ENCODE results near the gene EXOC3. TPM values are rescaled to one million over a fixed set of nuclear protein-coding genes. Genes with fewer than 3 reads are reported as not detected.
A peak's percentile ranks its signal among the peaks of the same experiment; 100 is the strongest.

The EXOC3 gene
- total RNA-seq, 1 donor from 2014 or later: 19.2 TPM

DNA sequence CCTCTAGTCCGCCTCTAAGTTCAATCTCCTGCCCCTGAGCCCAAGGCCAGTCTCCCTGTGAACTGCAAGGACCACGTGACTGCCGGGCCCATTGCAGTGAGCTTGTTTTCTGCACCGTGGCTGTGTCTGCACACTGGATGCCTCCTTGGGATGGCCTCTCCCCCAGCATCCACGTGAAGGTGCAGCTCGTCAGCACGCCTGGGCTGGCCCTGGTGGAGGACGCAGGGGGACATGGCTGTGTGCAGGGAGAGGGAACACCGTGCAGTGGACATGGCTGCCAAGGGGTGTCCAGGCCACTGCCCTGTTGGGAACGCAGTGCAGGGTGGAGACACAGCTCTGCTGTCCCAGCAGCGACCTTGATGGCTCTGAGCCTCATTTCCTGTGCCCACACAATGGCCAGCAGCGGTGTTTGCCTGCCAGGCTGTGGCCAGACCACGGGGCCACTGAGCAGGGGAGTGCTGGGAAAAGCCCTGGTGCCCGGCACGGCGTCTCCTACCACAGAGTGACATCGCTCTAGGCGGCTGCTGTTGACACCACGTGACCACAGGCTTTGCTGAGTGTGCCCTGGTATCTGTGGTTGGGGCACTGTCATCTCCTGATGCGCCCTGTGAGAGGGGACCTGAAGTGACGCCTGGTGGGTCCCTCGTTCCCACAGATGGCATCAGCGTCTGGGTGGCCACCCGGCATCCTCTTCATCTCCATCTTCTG lies 26.9 kb upstream of the EXOC3 start:
- Histone ChIP-seq H2AFZ (replicated peaks) (peak overlapping the region; percentile 9), H3K27ac (no peak overlapping the region), H3K4me3 (no peak overlapping the region), H3F3A (ENCODE audit: low read depth) (no peaks in the 10 kb centered on the region), H3K4me1 (peaks cover 4% of the 10 kb centered on the region), H3K4me2 (peak overlapping the region; percentile 14), H3K36me3 (no peaks in the 10 kb centered on the region), H3K9me3 (ENCODE audit: low read depth) (no peaks in the 10 kb centered on the region), H3K27me3 (no peaks in the 10 kb centered on the region), H3K79me2 (ENCODE audit: low read depth) (no peaks in the 10 kb centered on the region), H3K9ac (no peak overlapping the region), H4K20me1 (ENCODE audit: low read depth) (no peaks in the 10 kb centered on the region)
- Mint-ChIP-seq H3K9me3 (no peaks in the 10 kb centered on the region), H3K27ac (peak overlapping the region; percentile 93), H3K4me3 (no peak overlapping the region), H3K4me1 (peaks cover 49% of the 10 kb centered on the region), H3K36me3 (no peaks in the 10 kb centered on the region), H3K27me3 (ENCODE audit: insufficient read depth, low read depth) (peaks cover 19% of the 10 kb centered on the region)
- TF ChIP-seq, protein P1, sequence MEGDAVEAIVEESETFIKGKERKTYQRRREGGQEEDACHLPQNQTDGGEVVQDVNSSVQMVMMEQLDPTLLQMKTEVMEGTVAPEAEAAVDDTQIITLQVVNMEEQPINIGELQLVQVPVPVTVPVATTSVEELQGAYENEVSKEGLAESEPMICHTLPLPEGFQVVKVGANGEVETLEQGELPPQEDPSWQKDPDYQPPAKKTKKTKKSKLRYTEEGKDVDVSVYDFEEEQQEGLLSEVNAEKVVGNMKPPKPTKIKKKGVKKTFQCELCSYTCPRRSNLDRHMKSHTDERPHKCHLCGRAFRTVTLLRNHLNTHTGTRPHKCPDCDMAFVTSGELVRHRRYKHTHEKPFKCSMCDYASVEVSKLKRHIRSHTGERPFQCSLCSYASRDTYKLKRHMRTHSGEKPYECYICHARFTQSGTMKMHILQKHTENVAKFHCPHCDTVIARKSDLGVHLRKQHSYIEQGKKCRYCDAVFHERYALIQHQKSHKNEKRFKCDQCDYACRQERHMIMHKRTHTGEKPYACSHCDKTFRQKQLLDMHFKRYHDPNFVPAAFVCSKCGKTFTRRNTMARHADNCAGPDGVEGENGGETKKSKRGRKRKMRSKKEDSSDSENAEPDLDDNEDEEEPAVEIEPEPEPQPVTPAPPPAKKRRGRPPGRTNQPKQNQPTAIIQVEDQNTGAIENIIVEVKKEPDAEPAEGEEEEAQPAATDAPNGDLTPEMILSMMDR (IDR thresholded peaks at IDR 0.05): no peak
- peak; percentile 20 for DNase-seq (ENCODE audit: low spot score)

DNA sequence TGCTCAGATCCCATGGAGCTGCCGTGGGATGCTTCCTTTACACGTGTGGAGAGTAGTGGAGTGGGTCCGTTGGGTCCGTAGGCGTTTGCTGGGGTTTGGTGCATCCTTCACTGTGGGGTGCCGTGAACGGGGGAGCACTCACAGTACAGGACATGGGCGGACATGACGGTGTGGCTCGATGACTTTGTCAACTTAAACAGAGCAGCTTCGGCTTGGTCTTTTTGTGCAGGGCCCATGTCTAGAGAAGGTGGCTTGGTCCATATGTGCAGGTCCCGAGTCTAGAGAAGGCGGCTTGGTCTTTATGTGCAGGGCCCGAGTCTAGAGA lies 26.4 kb upstream of the EXOC3 start:
- Histone ChIP-seq H2AFZ (replicated peaks) (no peak overlapping the region), H3K27ac (no peak overlapping the region)
- H3K27me3 Mint-ChIP-seq (ENCODE audit: insufficient read depth, low read depth): peaks cover 19% of the 10 kb centered on the region

DNA sequence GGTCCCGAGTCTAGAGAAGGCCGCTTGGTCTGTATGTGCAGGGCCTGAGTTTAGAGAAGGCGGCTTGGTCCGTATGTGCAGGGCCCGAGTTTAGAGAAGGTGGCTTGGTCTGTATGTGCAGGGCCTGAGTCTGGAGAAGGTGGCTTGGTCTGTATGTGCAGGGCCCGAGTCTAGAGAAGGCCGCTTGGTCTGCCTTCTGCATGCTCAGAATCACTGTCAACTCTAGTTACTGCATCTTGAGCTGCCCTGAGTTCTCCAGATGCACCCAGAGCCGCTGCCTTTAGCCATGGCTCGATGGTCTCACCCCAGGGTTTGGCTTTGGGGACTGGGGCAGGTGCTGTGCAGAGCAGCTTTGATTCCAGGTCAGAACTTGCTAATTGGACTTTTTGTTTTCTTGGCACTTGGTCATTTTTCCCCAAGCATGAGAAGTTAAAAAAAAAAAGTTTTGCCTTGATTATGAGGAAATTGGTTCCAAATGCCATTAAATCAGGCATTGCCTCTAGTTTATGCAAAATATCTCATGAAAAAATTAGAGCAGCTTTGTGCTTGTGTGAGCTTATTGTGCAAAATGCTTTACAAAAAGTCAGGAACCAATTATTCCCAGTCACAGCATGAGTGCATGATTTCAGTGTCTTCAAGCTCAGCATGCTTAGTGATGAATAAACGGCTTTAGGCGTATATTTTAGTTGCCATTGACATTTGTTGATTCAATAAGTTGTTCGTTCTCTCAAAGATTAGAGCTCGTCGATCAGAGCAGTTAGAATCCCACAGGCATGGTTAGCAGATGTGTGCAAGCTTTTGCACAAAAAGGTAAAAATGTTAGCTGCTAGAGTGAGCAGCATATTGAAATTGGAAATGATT lies 25.4 kb upstream of the EXOC3 start:
- peaks cover 49% of the 10 kb centered on the region for H3K4me1 Mint-ChIP-seq

More for the DNA sequence above, 26.4 kb upstream of the EXOC3 start:
- Histone ChIP-seq H3K4me1 (peaks cover 4% of the 10 kb centered on the region), H3K27me3 (no peaks in the 10 kb centered on the region), H3K9ac (no peak overlapping the region), H3F3A (ENCODE audit: low read depth) (no peaks in the 10 kb centered on the region), H3K9me3 (ENCODE audit: low read depth) (no peaks in the 10 kb centered on the region), H3K4me2 (no peak overlapping the region), H4K20me1 (ENCODE audit: low read depth) (no peaks in the 10 kb centered on the region), H3K36me3 (no peaks in the 10 kb centered on the region), H3K79me2 (ENCODE audit: low read depth) (no peaks in the 10 kb centered on the region), H3K4me3 (no peak overlapping the region)
- H3K4me3 Mint-ChIP-seq: no peak overlapping the region
- no peak for DNase-seq (ENCODE audit: low spot score)
- H3K9me3 Mint-ChIP-seq: no peaks in the 10 kb centered on the region
- TF ChIP-seq, protein P1 (IDR thresholded peaks at IDR 0.05): no peak
- TF ChIP-seq EZH2 (IDR thresholded peaks at IDR 0.05): no peak
- TF ChIP-seq EZH2phosphoT487 (IDR thresholded peaks at IDR 0.05): no peak
- H3K27ac Mint-ChIP-seq: peak overlapping the region; percentile 69
- peaks cover 49% of the 10 kb centered on the region for H3K4me1 Mint-ChIP-seq
- H3K36me3 Mint-ChIP-seq: no peaks in the 10 kb centered on the region

More for the DNA sequence above, 25.4 kb upstream of the EXOC3 start:
- H4K20me1 ChIP-seq (ENCODE audit: low read depth): no peaks in the 10 kb centered on the region
- Mint-ChIP-seq H3K36me3 (no peaks in the 10 kb centered on the region), H3K27ac (peak overlapping the region; percentile 80), H3K4me3 (no peak overlapping the region), H3K27me3 (ENCODE audit: insufficient read depth, low read depth) (peaks cover 21% of the 10 kb centered on the region), H3K9me3 (no peaks in the 10 kb centered on the region)
- no peaks in the 10 kb centered on the region for H3F3A ChIP-seq (ENCODE audit: low read depth)
- no peaks in the 10 kb centered on the region for H3K79me2 ChIP-seq (ENCODE audit: low read depth)
- H3K27me3 ChIP-seq: no peaks in the 10 kb centered on the region
- peaks cover 4% of the 10 kb centered on the region for H3K4me1 ChIP-seq
- TF ChIP-seq EZH2 (IDR thresholded peaks at IDR 0.05): no peak
- TF ChIP-seq, protein P1 (IDR thresholded peaks at IDR 0.05): no peak
- no peak for TF ChIP-seq EZH2phosphoT487 (IDR thresholded peaks at IDR 0.05)
- no peak overlapping the region for H3K9ac ChIP-seq
- no peaks in the 10 kb centered on the region for H3K36me3 ChIP-seq
- H2AFZ ChIP-seq (replicated peaks): no peak overlapping the region
- H3K4me3 ChIP-seq: no peak overlapping the region
- no peak for DNase-seq (ENCODE audit: low spot score)
- H3K27ac ChIP-seq: no peak overlapping the region
- H3K9me3 ChIP-seq (ENCODE audit: low read depth): no peaks in the 10 kb centered on the region
- no peak overlapping the region for H3K4me2 ChIP-seq

Measured in neural progenitor cell (in vitro differentiated cells).